ENCODE measurements around the gene FBXL3. TPM values are rescaled to one million over a fixed set of nuclear protein-coding genes. Genes with fewer than 3 reads are reported as not detected.

FBXL3 gene
- total RNA-seq, 1 donor from 2014 or later, result 102 TPM

DNA sequence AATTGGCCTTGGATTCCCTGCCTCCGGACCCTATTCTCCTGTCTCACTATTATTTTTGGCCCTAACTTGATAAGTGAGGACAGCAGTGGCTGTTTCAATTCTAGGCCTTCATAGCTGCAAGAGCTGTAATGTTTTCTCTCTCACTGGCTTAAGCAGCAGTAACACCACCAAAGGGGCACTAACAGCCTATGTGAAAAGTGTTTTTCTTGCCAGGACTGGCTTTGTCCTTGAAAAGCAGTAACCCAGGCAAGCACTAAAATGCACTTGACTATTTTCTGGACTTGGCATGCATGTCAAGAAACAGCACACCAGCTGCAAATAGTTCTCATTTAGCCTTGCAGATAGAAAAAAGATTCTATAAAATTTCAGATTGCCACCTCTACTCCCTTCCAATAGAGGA lies 9.3 kb upstream of the FBXL3 start:
- TF ChIP-seq, protein P1, sequence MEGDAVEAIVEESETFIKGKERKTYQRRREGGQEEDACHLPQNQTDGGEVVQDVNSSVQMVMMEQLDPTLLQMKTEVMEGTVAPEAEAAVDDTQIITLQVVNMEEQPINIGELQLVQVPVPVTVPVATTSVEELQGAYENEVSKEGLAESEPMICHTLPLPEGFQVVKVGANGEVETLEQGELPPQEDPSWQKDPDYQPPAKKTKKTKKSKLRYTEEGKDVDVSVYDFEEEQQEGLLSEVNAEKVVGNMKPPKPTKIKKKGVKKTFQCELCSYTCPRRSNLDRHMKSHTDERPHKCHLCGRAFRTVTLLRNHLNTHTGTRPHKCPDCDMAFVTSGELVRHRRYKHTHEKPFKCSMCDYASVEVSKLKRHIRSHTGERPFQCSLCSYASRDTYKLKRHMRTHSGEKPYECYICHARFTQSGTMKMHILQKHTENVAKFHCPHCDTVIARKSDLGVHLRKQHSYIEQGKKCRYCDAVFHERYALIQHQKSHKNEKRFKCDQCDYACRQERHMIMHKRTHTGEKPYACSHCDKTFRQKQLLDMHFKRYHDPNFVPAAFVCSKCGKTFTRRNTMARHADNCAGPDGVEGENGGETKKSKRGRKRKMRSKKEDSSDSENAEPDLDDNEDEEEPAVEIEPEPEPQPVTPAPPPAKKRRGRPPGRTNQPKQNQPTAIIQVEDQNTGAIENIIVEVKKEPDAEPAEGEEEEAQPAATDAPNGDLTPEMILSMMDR (IDR thresholded peaks at IDR 0.05), result no peak
- no peak overlapping the region for H3K27ac ChIP-seq
- no peak overlapping the region for H3K4me3 ChIP-seq
- no peaks in the 10 kb centered on the region for H3K9me3 ChIP-seq
- no peaks in the 10 kb centered on the region for H3K27me3 ChIP-seq
- H3K4me1 ChIP-seq, result no peaks in the 10 kb centered on the region
- no peak for DNase-seq (ENCODE audit: low spot score in 2 of 2)
- H3K36me3 ChIP-seq, result no peaks in the 10 kb centered on the region
- intact Hi-C loops (cut with DNase I), result no loop called here

DNA sequence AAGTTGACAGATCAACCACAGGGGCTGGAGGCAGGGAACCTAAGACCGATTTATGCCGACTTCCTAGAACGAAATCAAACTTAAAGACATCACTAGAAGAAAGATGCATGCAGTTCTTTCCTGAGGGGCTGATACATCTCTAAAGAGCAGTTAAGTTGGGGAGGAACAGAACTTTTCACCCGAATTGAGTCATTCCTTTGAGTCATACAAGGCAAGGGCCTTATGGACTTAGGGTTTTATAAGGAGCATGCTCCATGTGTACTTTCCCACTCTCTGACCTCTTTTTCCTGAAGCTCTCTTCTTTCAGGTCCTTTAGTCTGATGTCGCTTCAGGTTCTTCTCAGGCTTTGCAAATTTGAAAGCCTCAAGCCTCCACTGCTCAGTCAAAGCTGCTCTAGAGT lies 7.9 kb upstream of the FBXL3 start:
- DNase-seq (ENCODE audit: low spot score in 2 of 2), result no peak
- no peak overlapping the region for H3K4me3 ChIP-seq
- H3K27ac ChIP-seq, result no peak overlapping the region
- no peaks in the 10 kb centered on the region for H3K9me3 ChIP-seq
- no peaks in the 10 kb centered on the region for H3K4me1 ChIP-seq
- no peaks in the 10 kb centered on the region for H3K36me3 ChIP-seq
- TF ChIP-seq, protein P1 (IDR thresholded peaks at IDR 0.05), result no peak
- intact Hi-C loops (cut with DNase I), result no loop called here
- no peaks in the 10 kb centered on the region for H3K27me3 ChIP-seq

DNA sequence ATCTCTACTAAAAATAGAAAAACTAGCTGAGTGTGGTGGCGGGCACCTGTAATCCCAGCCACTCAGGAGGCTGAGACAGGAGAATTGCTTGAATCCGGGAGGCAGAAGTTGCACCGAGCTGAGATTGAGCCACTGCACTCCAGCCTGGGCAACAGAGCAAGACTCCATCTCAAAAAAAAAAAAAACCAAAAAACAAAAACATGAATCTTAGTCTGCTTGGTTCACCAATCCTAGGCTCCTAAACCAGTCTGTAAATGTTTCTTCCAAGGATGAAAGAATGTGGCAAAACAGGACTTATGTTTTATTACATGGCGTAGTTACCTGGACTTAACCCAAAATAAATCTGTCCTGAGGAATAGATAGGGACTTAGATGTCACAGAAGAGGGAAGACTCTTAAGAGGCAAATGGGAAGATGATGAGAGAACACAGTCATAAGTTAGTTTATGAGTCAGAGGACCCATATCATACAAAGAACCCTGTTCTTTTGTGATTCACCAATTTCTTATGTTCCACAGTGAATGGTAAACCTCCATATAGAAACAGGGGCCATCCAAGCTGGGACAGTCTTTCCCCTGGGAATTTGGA lies 6.9 kb upstream of the FBXL3 start:
- H3K27ac ChIP-seq, result no peak overlapping the region
- no peaks in the 10 kb centered on the region for H3K27me3 ChIP-seq
- no peaks in the 10 kb centered on the region for H3K4me1 ChIP-seq
- no peaks in the 10 kb centered on the region for H3K36me3 ChIP-seq
- no peaks in the 10 kb centered on the region for H3K9me3 ChIP-seq
- H3K4me3 ChIP-seq, result no peak overlapping the region
- intact Hi-C loops (cut with DNase I), result no loop called here
- TF ChIP-seq, protein P1 (IDR thresholded peaks at IDR 0.05), result no peak
- no peak for DNase-seq (ENCODE audit: low spot score in 2 of 2)

DNA sequence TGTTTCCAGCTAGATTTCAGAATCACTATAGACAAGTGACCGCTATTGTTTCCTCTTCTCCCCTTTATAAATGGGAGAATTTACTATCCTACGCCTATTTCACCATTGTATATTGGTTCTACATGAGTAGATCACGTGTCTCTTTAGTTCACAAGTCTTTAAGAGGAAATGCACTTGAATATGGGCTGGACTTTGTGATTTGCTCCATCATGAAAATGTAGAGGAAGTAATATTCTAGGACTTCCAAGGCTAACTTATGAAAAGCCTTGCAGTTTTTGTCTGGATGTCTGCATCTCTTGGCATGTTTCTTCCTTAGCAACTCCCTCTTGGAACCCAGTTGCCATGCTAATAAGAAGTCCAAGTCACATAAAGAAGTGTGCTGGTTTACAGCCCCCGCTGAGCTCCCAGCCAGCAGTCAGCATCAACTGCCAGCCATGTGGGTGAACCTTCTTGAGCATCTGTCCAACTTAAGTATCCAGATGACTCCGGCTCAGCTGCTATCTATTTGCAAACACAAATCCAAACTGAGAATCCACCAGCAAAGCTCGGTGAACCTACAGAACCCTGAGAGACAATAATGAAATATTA lies 4.8 kb upstream of the FBXL3 start:
- TF ChIP-seq, protein P1 (IDR thresholded peaks at IDR 0.05), result no peak
- Histone ChIP-seq H3K27ac (no peak overlapping the region), H3K4me3 (no peak overlapping the region), H3K36me3 (no peaks in the 10 kb centered on the region), H3K9me3 (no peaks in the 10 kb centered on the region), H3K4me1 (no peaks in the 10 kb centered on the region), H3K27me3 (no peaks in the 10 kb centered on the region)
- no peak for DNase-seq (ENCODE audit: low spot score in 2 of 2)
- intact Hi-C loops (cut with DNase I), result no loop called here

DNA sequence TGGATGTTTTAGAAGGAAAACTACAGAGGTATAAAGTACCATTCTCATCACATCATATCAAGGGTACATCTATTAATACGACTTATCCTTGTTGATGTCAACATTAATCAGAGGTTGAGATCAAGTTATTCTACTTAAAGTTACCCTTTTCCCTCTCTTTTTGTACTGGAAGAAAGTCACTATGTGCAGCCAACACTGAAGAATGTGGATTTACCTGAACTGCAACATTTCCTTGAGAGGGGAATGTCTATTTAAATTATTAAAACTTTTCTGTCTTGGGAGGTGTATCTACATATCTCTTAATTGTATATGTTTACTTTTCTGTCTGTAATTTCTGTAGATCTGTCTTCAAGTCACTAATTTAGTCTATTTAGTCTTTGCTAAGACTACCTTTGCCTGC lies 2.5 kb upstream of the FBXL3 start:
- Histone ChIP-seq H3K27me3 (no peaks in the 10 kb centered on the region), H3K27ac (no peak overlapping the region), H3K9me3 (no peaks in the 10 kb centered on the region), H3K4me3 (no peak overlapping the region), H3K4me1 (no peaks in the 10 kb centered on the region), H3K36me3 (no peaks in the 10 kb centered on the region)
- TF ChIP-seq, protein P1 (IDR thresholded peaks at IDR 0.05), result no peak
- DNase-seq (ENCODE audit: low spot score in 2 of 2), result no peak
- intact Hi-C loops (cut with DNase I), result loop anchor here (5.0 to 10.0 kb wide), 4 partner anchors 145 to 1485 kb away; partner anchors contain the start of genes KCTD12, MYCBP2 and UCHL3

Data from ascending aorta (tissue), 2 donors.